ENCODE data around the gene KATNAL2.
A peak's percentile ranks its signal among the peaks of the same experiment; 100 is the strongest.

Gene KATNAL2

GRCh38 chr18:47110492-47111274 lies 193.3 kb downstream of the KATNAL2 start:
- TF ChIP-seq CTCF (IDR thresholded peaks at IDR 0.05; ENCODE audit: insufficient read depth, low read length, poor library complexity, severe bottlenecking), result no peak
- H3K4me3 ChIP-seq (replicated peaks; ENCODE audit: low read depth, low read length), result no peak overlapping the region
- no peak for DNase-seq (ENCODE audit: extremely low read depth, insufficient read length)
- no peaks in the 10 kb centered on the region for H3K27me3 ChIP-seq (replicated peaks; ENCODE audit: control insufficient read depth, insufficient read depth, low read length)
- H3K36me3 ChIP-seq (ENCODE audit: control insufficient read depth, insufficient read depth, low read length), result peaks cover 7% of the 10 kb centered on the region

DNA sequence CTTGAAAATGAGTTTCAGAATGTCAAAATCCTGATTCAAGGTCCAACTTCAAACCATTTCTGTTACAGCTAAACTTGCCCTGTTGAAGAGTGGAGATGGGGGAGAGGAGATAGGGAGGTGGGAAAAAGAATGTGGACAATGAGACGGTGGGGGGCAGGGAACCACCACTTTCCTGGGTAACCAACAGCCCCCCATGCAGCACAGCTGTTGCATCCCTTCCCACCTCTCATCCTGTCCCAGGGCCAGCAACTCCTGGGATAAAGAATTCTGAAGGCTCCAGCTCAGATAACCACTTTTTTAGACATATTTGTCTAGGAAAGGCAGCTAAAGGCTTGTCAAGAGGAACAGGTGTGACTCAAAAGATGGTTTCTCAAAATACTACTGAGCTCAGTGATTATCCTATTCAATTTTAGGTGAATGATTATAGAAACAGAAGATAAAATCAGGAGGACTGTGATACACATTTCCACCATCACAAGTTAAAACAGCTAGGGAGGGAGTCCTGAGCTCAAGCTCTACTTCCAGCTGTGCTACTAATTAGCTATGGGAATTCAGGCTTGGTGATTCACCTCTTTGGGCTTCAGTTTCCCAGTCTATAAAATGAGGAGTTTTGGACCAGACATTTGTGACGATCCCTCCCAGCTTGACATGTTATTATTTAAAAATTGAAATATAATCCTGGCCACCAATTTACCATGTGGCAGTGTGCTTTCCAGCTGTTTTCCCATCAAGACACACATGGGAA lies 196.6 kb downstream of the KATNAL2 start:
- peaks cover 4% of the 10 kb centered on the region for H3K36me3 ChIP-seq (ENCODE audit: control insufficient read depth, insufficient read depth, low read length)
- H3K27me3 ChIP-seq (replicated peaks; ENCODE audit: control insufficient read depth, insufficient read depth, low read length), result no peaks in the 10 kb centered on the region
- H3K4me3 ChIP-seq (replicated peaks; ENCODE audit: low read depth, low read length), result no peak overlapping the region
- no peak for TF ChIP-seq CTCF (IDR thresholded peaks at IDR 0.05; ENCODE audit: insufficient read depth, low read length, poor library complexity, severe bottlenecking)
- DNase-seq (ENCODE audit: extremely low read depth, insufficient read length), result no peak

DNA sequence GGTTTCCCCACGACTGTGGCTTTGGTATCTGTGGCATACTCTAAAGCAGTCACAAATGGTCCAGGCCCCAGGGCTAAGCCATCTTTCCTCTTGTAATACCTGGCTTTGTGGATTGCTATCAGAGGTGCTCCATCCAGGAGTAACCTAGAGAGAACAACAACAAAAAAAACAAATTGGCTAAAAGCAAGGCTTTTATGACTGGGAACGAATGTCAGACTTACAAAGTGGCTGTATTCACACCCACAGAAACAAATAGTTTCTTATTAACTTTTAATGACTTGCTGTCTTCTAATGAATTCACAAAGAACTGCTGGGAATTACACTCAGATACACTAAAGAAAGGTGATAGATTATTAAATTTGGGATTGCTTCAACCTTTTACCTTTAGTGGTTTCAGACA lies 197.8 kb downstream of the KATNAL2 start:
- peaks cover 4% of the 10 kb centered on the region for H3K36me3 ChIP-seq (ENCODE audit: control insufficient read depth, insufficient read depth, low read length)
- H3K27me3 ChIP-seq (replicated peaks; ENCODE audit: control insufficient read depth, insufficient read depth, low read length), result no peaks in the 10 kb centered on the region
- TF ChIP-seq CTCF (IDR thresholded peaks at IDR 0.05; ENCODE audit: insufficient read depth, low read length, poor library complexity, severe bottlenecking), result no peak
- DNase-seq (ENCODE audit: extremely low read depth, insufficient read length), result no peak
- H3K4me3 ChIP-seq (replicated peaks; ENCODE audit: low read depth, low read length), result no peak overlapping the region

GRCh38 chr18:47118981-47119380 lies 201.6 kb downstream of the KATNAL2 start:
- no peak overlapping the region for H3K4me3 ChIP-seq (replicated peaks; ENCODE audit: low read depth, low read length)
- no peak for TF ChIP-seq CTCF (IDR thresholded peaks at IDR 0.05; ENCODE audit: insufficient read depth, low read length, poor library complexity, severe bottlenecking)
- H3K36me3 ChIP-seq (ENCODE audit: control insufficient read depth, insufficient read depth, low read length), result peaks cover 2% of the 10 kb centered on the region
- H3K27me3 ChIP-seq (replicated peaks; ENCODE audit: control insufficient read depth, insufficient read depth, low read length), result no peaks in the 10 kb centered on the region
- no peak for DNase-seq (ENCODE audit: extremely low read depth, insufficient read length)

DNA sequence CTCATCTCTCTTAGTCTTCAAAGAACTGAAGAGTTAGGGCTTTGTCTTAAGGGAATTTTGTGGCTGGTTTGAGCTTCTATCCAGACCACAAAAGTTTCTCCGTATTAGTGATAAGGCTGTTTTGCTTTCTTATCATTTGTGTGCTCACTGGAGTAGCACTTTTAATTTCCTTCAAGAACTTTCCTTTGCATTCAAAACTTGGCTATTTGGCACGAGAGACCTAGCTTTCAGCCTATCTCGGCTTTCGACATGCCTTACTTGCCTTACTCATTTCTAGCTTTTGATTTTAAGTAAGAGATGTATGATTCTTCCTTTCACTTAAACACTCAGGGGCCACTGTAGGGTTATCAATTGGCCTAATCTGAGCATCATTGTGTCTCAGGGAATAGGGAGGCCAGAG lies 203.0 kb downstream of the KATNAL2 start:
- no peak for TF ChIP-seq CTCF (IDR thresholded peaks at IDR 0.05; ENCODE audit: insufficient read depth, low read length, poor library complexity, severe bottlenecking)
- DNase-seq (ENCODE audit: extremely low read depth, insufficient read length), result peak; percentile 64
- Histone ChIP-seq H3K4me3 (replicated peaks; ENCODE audit: low read depth, low read length) (no peak overlapping the region), H3K36me3 (ENCODE audit: control insufficient read depth, insufficient read depth, low read length) (no peaks in the 10 kb centered on the region; the same call in 1 of the 2 replicates), H3K27me3 (replicated peaks; ENCODE audit: control insufficient read depth, insufficient read depth, low read length) (no peaks in the 10 kb centered on the region)
